ENCODE data around the gene NFIC. TPM values are rescaled to one million over a fixed set of nuclear protein-coding genes. Genes with fewer than 3 reads are reported as not detected.
"Not testable (repeated sequence)": the region's sequence is repeated elsewhere in the genome, so short reads cannot be mapped to it uniquely, and the experiment has no call there.

The NFIC gene
- total RNA-seq, 1 experiment from 2014 or later = 4.6 TPM

GRCh38 chr19:3505598-3506383 is 139.4 kb downstream of the NFIC start, which contains the start of gene FZR1:
Gene FZR1, plus strand, starts transcription at chr19:3506311. Its CDS starts 16,679 bp downstream, at chr19:3522990.
- in situ Hi-C loops (cut with HindIII; ENCODE audit: low pct_unique_long_range_greater_than_20kb, low sequenced_read_pairs) = no loop called here
- peak; percentile 93 for DNase-seq (ENCODE audit: low read depth)

GRCh38 chr19:3506384-3507340 is 140.3 kb downstream of the NFIC start:
- in situ Hi-C loops (cut with HindIII; ENCODE audit: low pct_unique_long_range_greater_than_20kb, low sequenced_read_pairs) = no loop called here
- DNase-seq (ENCODE audit: low read depth) = no peak

GRCh38 chr19:3507371-3508120 is 141.2 kb downstream of the NFIC start:
- DNase-seq (ENCODE audit: low read depth) = no peak
- in situ Hi-C loops (cut with HindIII; ENCODE audit: low pct_unique_long_range_greater_than_20kb, low sequenced_read_pairs) = no loop called here

- in situ Hi-C loops (cut with HindIII; ENCODE audit: low pct_unique_long_range_greater_than_20kb, low sequenced_read_pairs); DNase-seq (ENCODE audit: low read depth): not testable (repeated sequence)
Measured at GRCh38 chr19:3508121-3508661, 141.8 kb downstream of the NFIC start.

- DNase-seq (ENCODE audit: low read depth) = no peak
- in situ Hi-C loops (cut with HindIII; ENCODE audit: low pct_unique_long_range_greater_than_20kb, low sequenced_read_pairs) = no loop called here
Measured at GRCh38 chr19:3508771-3509535, 142.6 kb downstream of the NFIC start.

- in situ Hi-C loops (cut with HindIII; ENCODE audit: low pct_unique_long_range_greater_than_20kb, low sequenced_read_pairs) = no loop called here
- DNase-seq (ENCODE audit: low read depth) = peak; percentile 19
Measured at GRCh38 chr19:3509566-3509989, 143.2 kb downstream of the NFIC start.

- in situ Hi-C loops (cut with HindIII; ENCODE audit: low pct_unique_long_range_greater_than_20kb, low sequenced_read_pairs) = no loop called here
Measured at GRCh38 chr19:3510727-3511126, 144.3 kb downstream of the NFIC start.

GRCh38 chr19:3511506-3512251 is 145.3 kb downstream of the NFIC start:
- DNase-seq (ENCODE audit: low read depth) = no peak
- in situ Hi-C loops (cut with HindIII; ENCODE audit: low pct_unique_long_range_greater_than_20kb, low sequenced_read_pairs) = no loop called here

More at GRCh38 chr19:3510727-3511126, 144.3 kb downstream of the NFIC start:
- no peak for DNase-seq (ENCODE audit: low read depth)

GRCh38 chr19:3512562-3513228 is 146.3 kb downstream of the NFIC start:
- DNase-seq (ENCODE audit: low read depth) = no peak
- in situ Hi-C loops (cut with HindIII; ENCODE audit: low pct_unique_long_range_greater_than_20kb, low sequenced_read_pairs) = no loop called here

- in situ Hi-C loops (cut with HindIII; ENCODE audit: low pct_unique_long_range_greater_than_20kb, low sequenced_read_pairs) = no loop called here
- no peak for DNase-seq (ENCODE audit: low read depth)
Measured at GRCh38 chr19:3513229-3514140, 147.1 kb downstream of the NFIC start.

GRCh38 chr19:3514930-3515329 is 148.5 kb downstream of the NFIC start:
- in situ Hi-C loops (cut with HindIII; ENCODE audit: low pct_unique_long_range_greater_than_20kb, low sequenced_read_pairs) = no loop called here
- no peak for DNase-seq (ENCODE audit: low read depth)

GRCh38 chr19:3515891-3516422 is 149.6 kb downstream of the NFIC start:
- no peak for DNase-seq (ENCODE audit: low read depth)
- in situ Hi-C loops (cut with HindIII; ENCODE audit: low pct_unique_long_range_greater_than_20kb, low sequenced_read_pairs) = no loop called here

- in situ Hi-C loops (cut with HindIII; ENCODE audit: low pct_unique_long_range_greater_than_20kb, low sequenced_read_pairs) = no loop called here
- DNase-seq (ENCODE audit: low read depth) = no peak
Measured at GRCh38 chr19:3516675-3517207, 150.4 kb downstream of the NFIC start.

- DNase-seq (ENCODE audit: low read depth) = no peak
- in situ Hi-C loops (cut with HindIII; ENCODE audit: low pct_unique_long_range_greater_than_20kb, low sequenced_read_pairs) = no loop called here
Measured at GRCh38 chr19:3517638-3518037, 151.3 kb downstream of the NFIC start.

- no peak for DNase-seq (ENCODE audit: low read depth)
- in situ Hi-C loops (cut with HindIII; ENCODE audit: low pct_unique_long_range_greater_than_20kb, low sequenced_read_pairs) = no loop called here
Measured at GRCh38 chr19:3518255-3518654, 151.9 kb downstream of the NFIC start.
